Measurements from ENCODE around the gene ZNF184. TPM values are rescaled to one million over a fixed set of nuclear protein-coding genes. Genes with fewer than 3 reads are reported as not detected.
A peak's percentile ranks its signal among the peaks of the same experiment; 100 is the strongest.

The ZNF184 gene
- total RNA-seq, 4 donors from 2014 or later: 3.9 to 6.0 (median 4.4) TPM

DNA sequence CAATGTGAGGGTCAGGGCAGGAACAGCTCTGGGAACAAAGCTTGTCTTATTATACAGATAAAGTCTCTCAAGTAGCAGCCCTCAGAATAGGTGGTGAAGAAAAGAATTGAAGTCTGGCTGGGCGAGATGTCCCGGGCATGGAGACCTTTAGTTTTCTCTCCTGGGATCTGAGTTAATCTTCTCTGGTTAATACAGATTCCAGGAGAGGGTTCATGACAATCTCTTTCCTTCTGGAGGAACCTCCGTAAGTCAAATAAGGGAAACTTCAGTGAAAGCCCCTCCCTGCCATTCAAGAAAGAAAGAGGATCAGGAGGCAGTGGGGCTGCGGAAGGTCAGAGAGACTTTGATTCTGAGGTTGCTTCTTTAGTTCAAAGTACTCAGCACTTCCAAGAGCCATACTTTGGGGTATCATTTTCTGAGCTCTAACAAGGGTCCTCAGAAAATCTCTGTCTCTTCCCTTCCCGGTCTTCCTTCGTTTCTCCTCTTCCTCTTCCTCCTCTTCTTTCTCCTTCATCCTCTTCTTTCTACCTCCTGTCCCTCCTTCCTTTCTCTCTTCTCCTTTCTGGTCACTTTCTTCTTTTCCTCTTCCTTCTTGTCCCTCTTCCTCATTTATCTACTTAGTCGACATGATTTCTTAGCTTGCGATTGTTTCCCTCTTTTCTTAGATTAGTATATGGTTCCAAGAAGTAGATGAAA is 4.6 kb upstream of the ZNF184 start:
- TF ChIP-seq POLR2A (IDR thresholded peaks at IDR 0.05): no peak
- TF ChIP-seq, protein P1, sequence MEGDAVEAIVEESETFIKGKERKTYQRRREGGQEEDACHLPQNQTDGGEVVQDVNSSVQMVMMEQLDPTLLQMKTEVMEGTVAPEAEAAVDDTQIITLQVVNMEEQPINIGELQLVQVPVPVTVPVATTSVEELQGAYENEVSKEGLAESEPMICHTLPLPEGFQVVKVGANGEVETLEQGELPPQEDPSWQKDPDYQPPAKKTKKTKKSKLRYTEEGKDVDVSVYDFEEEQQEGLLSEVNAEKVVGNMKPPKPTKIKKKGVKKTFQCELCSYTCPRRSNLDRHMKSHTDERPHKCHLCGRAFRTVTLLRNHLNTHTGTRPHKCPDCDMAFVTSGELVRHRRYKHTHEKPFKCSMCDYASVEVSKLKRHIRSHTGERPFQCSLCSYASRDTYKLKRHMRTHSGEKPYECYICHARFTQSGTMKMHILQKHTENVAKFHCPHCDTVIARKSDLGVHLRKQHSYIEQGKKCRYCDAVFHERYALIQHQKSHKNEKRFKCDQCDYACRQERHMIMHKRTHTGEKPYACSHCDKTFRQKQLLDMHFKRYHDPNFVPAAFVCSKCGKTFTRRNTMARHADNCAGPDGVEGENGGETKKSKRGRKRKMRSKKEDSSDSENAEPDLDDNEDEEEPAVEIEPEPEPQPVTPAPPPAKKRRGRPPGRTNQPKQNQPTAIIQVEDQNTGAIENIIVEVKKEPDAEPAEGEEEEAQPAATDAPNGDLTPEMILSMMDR (IDR thresholded peaks at IDR 0.05 in 4 of 5, conservative IDR thresholded peaks at IDR 0.05 in 1 of 5): no peak

DNA sequence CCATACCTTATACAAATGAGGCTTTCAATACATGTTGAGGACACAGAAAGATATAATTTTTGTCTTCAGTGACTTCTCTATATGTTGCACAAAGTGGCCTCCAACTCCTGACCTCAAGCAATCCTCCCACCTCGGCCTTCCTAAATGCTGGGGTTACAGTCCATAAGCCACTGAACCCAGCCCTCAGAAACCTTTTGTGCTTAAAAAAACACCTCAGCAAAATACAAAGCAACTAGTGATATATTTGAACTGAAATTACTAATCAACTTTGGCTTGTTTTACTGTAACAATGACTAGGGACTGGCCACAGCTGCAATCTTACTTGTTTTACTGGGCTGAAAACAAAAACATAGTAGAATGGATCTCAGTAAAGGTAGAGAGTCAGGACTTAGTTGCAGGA is 3.2 kb upstream of the ZNF184 start:
- H3K4me3 ChIP-seq: no peak overlapping the region
- H3K9me3 ChIP-seq: no peaks in the 10 kb centered on the region
- intact Hi-C loops (cut with DNase I; ENCODE audit: low total_unique reads) (loop anchor here (5.0 to 10.0 kb wide), 7 partner anchors 299 to 1451 kb away; partner anchors contain the start of gene ZSCAN26), in situ Hi-C loops (cut with MboI; ENCODE audit: low sequenced_read_pairs in 4 of 4) (loop anchor here in 2 of 4 donors (10.0 kb wide), 2 partner anchors 301 to 419 kb away; a partner anchor contains a TSS)
- H3K27ac ChIP-seq: no peak overlapping the region
- ATAC-seq: no peak
- peaks cover 13 to 22% of the 10 kb centered on the region in 2 donors for H3K4me1 ChIP-seq
- no peaks in the 10 kb centered on the region for H3K27me3 ChIP-seq
- TF ChIP-seq POLR2A (IDR thresholded peaks at IDR 0.05): no peak
- TF ChIP-seq, protein P1 (IDR thresholded peaks at IDR 0.05 in 4 of 5, conservative IDR thresholded peaks at IDR 0.05 in 1 of 5): no peak
- DNase-seq: no peak
- no peaks in the 10 kb centered on the region for H3K36me3 ChIP-seq

More for the DNA sequence above, 4.6 kb upstream of the ZNF184 start:
- intact Hi-C loops (cut with DNase I; ENCODE audit: low total_unique reads) (loop anchor here (2.0 to 10.0 kb wide), 10 partner anchors 300 to 1453 kb away; partner anchors contain the start of gene ZSCAN26), in situ Hi-C loops (cut with MboI; ENCODE audit: low sequenced_read_pairs in 4 of 4) (loop anchor here in 2 of 4 donors (10.0 kb wide), 2 partner anchors 303 to 417 kb away; a partner anchor contains a TSS)
- H3K36me3 ChIP-seq: no peaks in the 10 kb centered on the region
- H3K9me3 ChIP-seq: no peaks in the 10 kb centered on the region
- H3K4me3 ChIP-seq: peak overlapping the region in 3 of 4 donors; percentile 75 to 87 (median 86)
- no peaks in the 10 kb centered on the region for H3K27me3 ChIP-seq
- ATAC-seq (no peak), DNase-seq (no peak)
- H3K27ac ChIP-seq: peak overlapping the region in 1 of 4 donors; percentile 94
- H3K4me1 ChIP-seq: peaks cover under 1 to 11% of the 10 kb centered on the region in 2 donors

DNA sequence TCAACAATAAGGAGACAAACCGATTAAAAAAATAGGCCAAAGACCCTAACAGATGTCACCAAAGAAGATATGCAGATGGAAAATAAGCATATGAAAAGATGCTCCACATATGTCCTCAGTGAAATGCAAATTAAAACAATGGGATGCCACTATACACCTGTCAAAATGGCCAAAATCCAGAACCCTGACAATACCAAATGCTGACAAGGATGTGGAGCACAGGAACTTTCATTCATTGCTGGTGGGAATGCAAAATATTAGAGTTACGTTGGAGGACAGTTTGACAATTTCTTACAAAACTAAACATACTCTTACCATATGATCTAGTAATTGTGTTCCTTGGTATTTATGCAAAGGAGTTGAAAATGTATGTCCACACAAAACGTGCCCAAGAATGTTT is 1.8 kb upstream of the ZNF184 start:
- Histone ChIP-seq H3K36me3 (peaks cover 0 to 7% of the 10 kb centered on the region in 2 donors), H3K4me1 (peaks cover 13 to 24% of the 10 kb centered on the region in 2 donors), H3K9me3 (no peaks in the 10 kb centered on the region), H3K4me3 (no peak overlapping the region), H3K27me3 (no peaks in the 10 kb centered on the region), H3K27ac (no peak overlapping the region)
- in situ Hi-C loops (cut with MboI; ENCODE audit: low sequenced_read_pairs in 4 of 4) (loop anchor here in 2 of 4 donors (10.0 to 25.0 kb wide), 3 partner anchors 300 to 812 kb away; partner anchors contain the start of gene ZNF322 (in 1 of the 2)), intact Hi-C loops (cut with DNase I; ENCODE audit: low total_unique reads) (loop anchor here (5.0 to 10.0 kb wide), 11 partner anchors 97 to 1508 kb away; partner anchors contain the start of genes ZNF165 and ZSCAN26)
- ATAC-seq (no peak), DNase-seq (no peak)
- no peak for TF ChIP-seq POLR2A (IDR thresholded peaks at IDR 0.05)
- TF ChIP-seq, protein P1 (IDR thresholded peaks at IDR 0.05 in 4 of 5, conservative IDR thresholded peaks at IDR 0.05 in 1 of 5): no peak

DNA sequence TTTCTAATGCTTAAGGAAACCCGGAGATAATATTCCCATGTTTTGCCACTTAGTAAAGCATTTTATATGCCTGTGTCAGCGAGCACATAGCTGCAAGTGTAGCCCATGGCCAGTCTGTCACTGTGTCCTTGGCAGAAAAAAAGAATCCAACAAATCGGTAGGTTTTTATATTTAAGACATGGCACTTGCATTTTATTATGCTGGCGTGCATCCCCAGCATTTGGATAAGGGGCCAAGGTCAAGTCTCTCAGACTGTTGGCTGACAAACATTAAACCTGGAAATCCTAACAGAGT is 1.2 kb upstream of the ZNF184 start:
- in situ Hi-C loops (cut with MboI; ENCODE audit: low sequenced_read_pairs in 4 of 4): loop anchor here in 2 of 4 donors (10.0 to 25.0 kb wide), 3 partner anchors 299 to 812 kb away; partner anchors contain the start of gene ZNF322 (in 1 of the 2)
- TF ChIP-seq, protein P1 (IDR thresholded peaks at IDR 0.05 in 4 of 5, conservative IDR thresholded peaks at IDR 0.05 in 1 of 5): no peak
- no peak for TF ChIP-seq POLR2A (IDR thresholded peaks at IDR 0.05)
- intact Hi-C loops (cut with DNase I; ENCODE audit: low total_unique reads): loop anchor here (5.0 to 10.0 kb wide), 8 partner anchors 97 to 1508 kb away; partner anchors contain the start of gene ZNF165

More for the DNA sequence above, 1.2 kb upstream of the ZNF184 start:
- no peak for ATAC-seq
- no peaks in the 10 kb centered on the region for H3K9me3 ChIP-seq
- peak overlapping the region in 1 of 4 donors; percentile 98 for H3K4me3 ChIP-seq
- peaks cover 0 to 10% of the 10 kb centered on the region in 2 donors for H3K36me3 ChIP-seq
- H3K27ac ChIP-seq: no peak overlapping the region
- H3K4me1 ChIP-seq: peaks cover 13 to 23% of the 10 kb centered on the region in 2 donors
- DNase-seq: no peak
- H3K27me3 ChIP-seq: no peaks in the 10 kb centered on the region

Measured in gastrocnemius medialis (tissue), 4 donors.